Measurements from ENCODE around the gene BHLHE41.

- TF ChIP-seq CTCF (IDR thresholded peaks at IDR 0.05) (no peak), ZFX (IDR thresholded peaks at IDR 0.05; ENCODE audit: borderline replicate concordance) (no peak)
Observed at GRCh38 chr12:26122061-26122680, 2.7 kb downstream of the BHLHE41 start.
